ENCODE data around the gene KRTAP21-2.
"Not testable (repeated sequence)": the region's sequence is repeated elsewhere in the genome, so short reads cannot be mapped to it uniquely, and the experiment has no call there.

The KRTAP21-2 gene

DNA sequence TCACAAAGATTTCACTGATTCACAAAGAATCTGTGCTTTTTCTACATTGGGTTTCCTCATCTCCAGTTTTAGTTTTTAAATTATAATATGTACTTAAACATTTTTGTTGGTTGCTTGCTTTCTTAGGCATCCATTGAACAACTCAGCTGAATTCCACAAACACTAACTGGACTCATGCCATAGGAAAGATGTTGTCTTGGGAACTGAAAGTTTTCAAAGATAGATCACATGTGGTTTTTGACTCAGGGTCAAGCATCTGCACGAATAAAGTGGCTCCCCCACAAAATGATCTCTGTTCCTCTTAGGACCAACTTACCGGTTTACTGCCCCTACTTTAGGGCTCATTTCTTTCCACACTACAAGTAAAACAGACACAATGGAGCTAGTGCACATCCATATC is 11.2 kb upstream of the KRTAP21-2 start:
- H3K27me3 Mint-ChIP-seq (ENCODE audit: low read depth) = no peaks in the 10 kb centered on the region
- no peak overlapping the region for H3K27ac Mint-ChIP-seq
- no peak overlapping the region for H3K4me3 Mint-ChIP-seq
- H3K9me3 Mint-ChIP-seq = no peaks in the 10 kb centered on the region
- peaks cover 15% of the 10 kb centered on the region for H3K4me1 Mint-ChIP-seq
- TF ChIP-seq, protein P1, sequence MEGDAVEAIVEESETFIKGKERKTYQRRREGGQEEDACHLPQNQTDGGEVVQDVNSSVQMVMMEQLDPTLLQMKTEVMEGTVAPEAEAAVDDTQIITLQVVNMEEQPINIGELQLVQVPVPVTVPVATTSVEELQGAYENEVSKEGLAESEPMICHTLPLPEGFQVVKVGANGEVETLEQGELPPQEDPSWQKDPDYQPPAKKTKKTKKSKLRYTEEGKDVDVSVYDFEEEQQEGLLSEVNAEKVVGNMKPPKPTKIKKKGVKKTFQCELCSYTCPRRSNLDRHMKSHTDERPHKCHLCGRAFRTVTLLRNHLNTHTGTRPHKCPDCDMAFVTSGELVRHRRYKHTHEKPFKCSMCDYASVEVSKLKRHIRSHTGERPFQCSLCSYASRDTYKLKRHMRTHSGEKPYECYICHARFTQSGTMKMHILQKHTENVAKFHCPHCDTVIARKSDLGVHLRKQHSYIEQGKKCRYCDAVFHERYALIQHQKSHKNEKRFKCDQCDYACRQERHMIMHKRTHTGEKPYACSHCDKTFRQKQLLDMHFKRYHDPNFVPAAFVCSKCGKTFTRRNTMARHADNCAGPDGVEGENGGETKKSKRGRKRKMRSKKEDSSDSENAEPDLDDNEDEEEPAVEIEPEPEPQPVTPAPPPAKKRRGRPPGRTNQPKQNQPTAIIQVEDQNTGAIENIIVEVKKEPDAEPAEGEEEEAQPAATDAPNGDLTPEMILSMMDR (IDR thresholded peaks at IDR 0.05; ENCODE audit: unreplicated experiment in 3 of 3) = no peak
- H3K36me3 Mint-ChIP-seq (ENCODE audit: low read depth) = no peaks in the 10 kb centered on the region

DNA sequence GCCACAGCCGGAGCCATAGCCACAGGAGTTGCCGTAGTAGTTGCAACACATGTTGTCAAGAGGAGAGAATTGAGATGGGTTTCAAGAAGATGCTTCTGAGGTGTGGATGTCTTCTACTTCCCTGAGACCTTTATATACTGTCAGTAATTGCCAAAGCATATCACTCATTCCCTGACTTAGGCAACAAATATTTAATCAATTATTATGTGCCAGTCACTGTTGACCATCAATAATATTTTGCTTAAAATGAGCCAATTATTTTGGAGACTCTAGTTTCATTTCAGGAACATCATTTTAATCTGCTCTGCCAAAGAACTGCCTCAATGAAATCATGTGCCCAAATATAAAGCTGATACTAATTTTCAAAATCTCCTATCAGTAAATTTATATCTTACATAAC is 8.3 kb upstream of the KRTAP21-2 start, which contains the start of gene KRTAP21-1:
Gene KRTAP21-1, minus strand, starts transcription at position 101 of the 400 bp plus-strand sequence. Its CDS starts 50 bp downstream, at position 51.
- H3K27me3 Mint-ChIP-seq (ENCODE audit: low read depth); H3K4me3 Mint-ChIP-seq; H3K27ac Mint-ChIP-seq; H3K36me3 Mint-ChIP-seq (ENCODE audit: low read depth); H3K9me3 Mint-ChIP-seq: not testable (repeated sequence)
- peaks cover 15% of the 10 kb centered on the region for H3K4me1 Mint-ChIP-seq

DNA sequence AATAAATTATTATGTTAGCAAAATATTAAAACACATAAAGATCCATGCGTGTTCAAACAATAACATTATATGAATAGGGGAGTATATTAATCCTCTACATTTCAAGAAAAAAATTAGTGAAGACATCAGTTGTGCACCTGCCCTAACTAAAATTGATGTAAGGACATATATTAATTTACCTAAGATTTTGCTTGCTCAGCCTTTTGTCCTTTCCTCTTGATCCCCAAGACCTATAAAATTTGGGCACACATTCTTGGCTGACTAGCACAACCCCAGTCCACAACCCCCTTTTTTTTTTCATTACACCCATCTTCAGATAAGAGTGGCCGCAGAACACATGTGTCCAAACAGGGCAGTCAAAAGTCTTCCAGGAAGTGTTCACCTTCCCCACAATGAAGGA is 6.6 kb downstream of the KRTAP21-2 start:
- no peaks in the 10 kb centered on the region for H3K27me3 Mint-ChIP-seq (ENCODE audit: low read depth)
- H3K36me3 Mint-ChIP-seq (ENCODE audit: low read depth) = no peaks in the 10 kb centered on the region
- TF ChIP-seq, protein P1 (IDR thresholded peaks at IDR 0.05; ENCODE audit: unreplicated experiment in 3 of 3) = no peak
- H3K4me1 Mint-ChIP-seq = no peaks in the 10 kb centered on the region
- no peak overlapping the region for H3K27ac Mint-ChIP-seq
- no peak overlapping the region for H3K4me3 Mint-ChIP-seq
- H3K9me3 Mint-ChIP-seq = no peaks in the 10 kb centered on the region

DNA sequence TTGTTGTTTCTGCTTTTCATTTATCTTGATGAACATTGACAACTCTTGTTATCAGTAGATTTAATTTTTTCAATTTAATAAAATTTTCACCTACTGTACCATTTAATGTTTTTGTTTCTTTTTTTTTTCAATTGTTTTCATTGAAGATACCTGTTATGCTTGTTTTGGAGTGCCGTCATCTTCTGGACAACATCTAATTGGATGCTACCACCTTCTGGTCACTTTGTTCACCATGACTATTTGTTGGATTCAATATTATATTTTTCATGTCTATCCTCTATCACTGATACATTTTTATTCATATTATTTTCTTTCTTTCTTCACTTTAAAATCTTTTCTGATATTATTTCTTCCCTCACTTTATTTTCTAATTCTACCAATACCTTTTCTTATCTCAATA is 14.0 kb downstream of the KRTAP21-2 start:
- Mint-ChIP-seq H3K9me3 (no peaks in the 10 kb centered on the region), H3K4me1 (no peaks in the 10 kb centered on the region)

DNA sequence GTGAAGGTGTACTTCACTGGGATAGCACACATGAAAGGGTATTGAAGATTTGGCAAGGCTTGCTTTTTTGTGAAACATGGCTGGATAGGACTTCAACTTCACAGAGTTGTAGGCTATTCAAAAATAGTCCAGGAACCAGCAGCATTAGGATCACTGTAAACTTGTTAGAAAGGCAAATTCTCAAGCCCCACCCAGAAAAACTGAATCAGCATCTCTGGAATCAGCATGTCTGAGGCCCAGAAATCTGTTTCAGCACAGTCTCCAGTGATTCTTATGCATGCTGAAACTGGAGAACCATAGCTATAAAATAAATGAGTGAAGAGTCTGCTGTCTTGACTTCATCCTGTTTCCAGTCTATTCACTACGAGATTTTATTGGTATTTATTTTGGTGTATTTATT is 20.3 kb downstream of the KRTAP21-2 start:
- no peaks in the 10 kb centered on the region for H3K27me3 Mint-ChIP-seq (ENCODE audit: low read depth)
- H3K4me1 Mint-ChIP-seq = no peaks in the 10 kb centered on the region
- TF ChIP-seq, protein P1 (IDR thresholded peaks at IDR 0.05; ENCODE audit: unreplicated experiment in 3 of 3) = no peak
- peaks cover 6% of the 10 kb centered on the region for H3K9me3 Mint-ChIP-seq
- H3K27ac Mint-ChIP-seq = no peak overlapping the region
- no peak overlapping the region for H3K4me3 Mint-ChIP-seq
- no peaks in the 10 kb centered on the region for H3K36me3 Mint-ChIP-seq (ENCODE audit: low read depth)

More for the DNA sequence above, 14.0 kb downstream of the KRTAP21-2 start:
- H3K27me3 Mint-ChIP-seq (ENCODE audit: low read depth) = no peaks in the 10 kb centered on the region
- TF ChIP-seq, protein P1 (IDR thresholded peaks at IDR 0.05; ENCODE audit: unreplicated experiment in 3 of 3) = no peak
- no peak overlapping the region for H3K4me3 Mint-ChIP-seq
- no peaks in the 10 kb centered on the region for H3K36me3 Mint-ChIP-seq (ENCODE audit: low read depth)
- no peak overlapping the region for H3K27ac Mint-ChIP-seq

DNA sequence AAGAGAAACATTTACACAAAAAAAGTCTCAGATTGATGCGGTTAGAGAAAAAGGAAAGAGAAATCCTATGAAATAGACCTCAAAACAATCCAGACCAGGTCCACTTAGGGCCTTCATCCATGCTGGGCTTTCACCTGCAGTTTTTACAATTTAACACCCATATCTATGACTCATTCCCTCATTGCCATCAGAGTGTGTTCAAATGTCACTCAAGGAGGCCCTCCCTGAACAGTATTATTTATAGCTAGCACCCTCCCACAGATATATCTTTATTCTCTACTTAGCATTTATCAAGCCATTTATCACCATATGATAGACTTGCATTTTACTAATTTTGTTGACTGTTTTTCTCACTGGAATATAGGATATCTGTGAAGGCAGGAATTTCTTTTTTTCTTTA is 27.7 kb downstream of the KRTAP21-2 start:
- no peaks in the 10 kb centered on the region for H3K9me3 Mint-ChIP-seq

More for the DNA sequence above, 27.7 kb downstream of the KRTAP21-2 start:
- Mint-ChIP-seq H3K36me3 (ENCODE audit: low read depth) (no peaks in the 10 kb centered on the region), H3K27me3 (ENCODE audit: low read depth) (no peaks in the 10 kb centered on the region), H3K27ac (no peak overlapping the region), H3K4me3 (no peak overlapping the region), H3K4me1 (no peaks in the 10 kb centered on the region)
- TF ChIP-seq, protein P1 (IDR thresholded peaks at IDR 0.05; ENCODE audit: unreplicated experiment in 3 of 3) = no peak

Data from nephron (organoid).